Measurements from ENCODE around the gene UNC79. TPM values are rescaled to one million over a fixed set of nuclear protein-coding genes. Genes with fewer than 3 reads are reported as not detected.

The UNC79 gene
- total and polyA plus RNA-seq, 10 of the 15 experiments (the other 5 are each of a cell fraction or from before 2014, with no cell fraction given), result 0.04 to 0.29 (median 0.14) TPM

- Histone ChIP-seq H3K4me1 (ENCODE audit: control insufficient read depth, insufficient read depth, low read length) (no peaks in the 10 kb centered on the region), H2AFZ (ENCODE audit: control insufficient read depth, low read depth, low read length) (no peak overlapping the region), H3K4me3 (no peak overlapping the region), H3K36me3 (ENCODE audit: control insufficient read depth in 2 of 2, insufficient read depth in 2 of 2, low read length in 1 of 2) (no peaks in the 10 kb centered on the region), H3K27ac (ENCODE audit: control insufficient read depth, insufficient read depth) (no peak overlapping the region), H3K4me2 (ENCODE audit: control insufficient read depth, insufficient read depth) (no peak overlapping the region), H3K9ac (ENCODE audit: control insufficient read depth, insufficient read depth, low read length) (no peak overlapping the region), H4K20me1 (ENCODE audit: control insufficient read depth, insufficient read depth) (no peaks in the 10 kb centered on the region), H3K9me3 (replicated peaks; ENCODE audit: control insufficient read depth, insufficient read depth, low read length) (no peaks in the 10 kb centered on the region), H3K79me2 (ENCODE audit: control insufficient read depth, insufficient read depth, low read length) (no peaks in the 10 kb centered on the region), H3K27me3 (replicated peaks in 1 of 2; ENCODE audit: control insufficient read depth in 2 of 2, insufficient read depth in 2 of 2, low read length in 1 of 2) (no peaks in the 10 kb centered on the region)
- CTCF ChIA-PET, result no interaction called here
- no TSS peak for BruUV-seq (replicated peaks)
- ATAC-seq (no peak), FAIRE-seq (no peak), DNase-seq (ENCODE audit: low read depth, low spot score) (no peak)
- RAD21 ChIA-PET (ENCODE audit: unreplicated experiment), result no interaction called here
- in situ Hi-C loops (cut with MboI) (no loop called here), intact Hi-C loops (cut with micrococcal nuclease; ENCODE audit: unreplicated experiment) (no loop called here)
- 63% methylated on average over 15 of the region's 15 CpGs for WGBS (ENCODE audit: insufficient coverage, insufficient replicate concordance, low lambda C conversion rate, missing lambda C conversion rate)
- SMC1A ChIA-PET (ENCODE audit: uncharacterized antibody, unreplicated experiment), result no interaction called here
- no peak for TF ChIP-seq SPI1 (IDR thresholded peaks at IDR 0.05; ENCODE audit: borderline replicate concordance, insufficient read depth, low read depth, low read length)
- TF ChIP-seq EP300 (IDR thresholded peaks at IDR 0.05; ENCODE audit: borderline replicate concordance in 1 of 2, control insufficient read depth in 1 of 2, low read depth in 2 of 2, low read length in 2 of 2), result no peak
- no peak for TF ChIP-seq ZNF24 (IDR thresholded peaks at IDR 0.05)
- no peak for TF ChIP-seq NFYB (IDR thresholded peaks at IDR 0.05; ENCODE audit: insufficient read depth, low read depth, low read length)
- TF ChIP-seq MEF2A (IDR thresholded peaks at IDR 0.05; ENCODE audit: insufficient read depth, low read depth, low read length), result no peak
- no peak for TF ChIP-seq NFYA (IDR thresholded peaks at IDR 0.05; ENCODE audit: borderline replicate concordance, low read depth, low read length)
- no peak for TF ChIP-seq IKZF2 (IDR thresholded peaks at IDR 0.05)
- no peak for TF ChIP-seq TCF12 (IDR thresholded peaks at IDR 0.05; ENCODE audit: low read depth, low read length)
- no peak for TF ChIP-seq BHLHE40 (IDR thresholded peaks at IDR 0.05; ENCODE audit: borderline replicate concordance in 1 of 2, low read depth in 2 of 2, low read length in 1 of 2)
- TF ChIP-seq BCL3 (IDR thresholded peaks at IDR 0.05; ENCODE audit: borderline replicate concordance, insufficient read depth, low read depth, low read length, poor library complexity, severe bottlenecking), result no peak
- no peak for TF ChIP-seq NBN (IDR thresholded peaks at IDR 0.05)
- no peak for TF ChIP-seq RBBP5 (conservative IDR thresholded peaks at IDR 0.05)
- no peak for TF ChIP-seq TAF1 (IDR thresholded peaks at IDR 0.05; ENCODE audit: borderline replicate concordance, low read depth, low read length)
- POLR2A ChIA-PET, result no interaction called here
Measured at GRCh38 chr14:93747102-93747501, 316.4 kb downstream of the UNC79 start.
